GM10266 (cell line): ENCODE results near the gene STBD1.

ENCODE experiments used
- DNase-seq: peaks from one replicate; pipeline ENCODE4 v3.0.0; 2012; ENCODE audit errors: extremely low spot score
- TF ChIP-seq, protein P1 (sequence below): IDR thresholded peaks from 2 replicates; pipeline ENCODE4 v1.5.1; 2012; ENCODE audit warnings: mild to moderate bottlenecking, low read depth; ENCODE audit not compliant: control insufficient read depth, insufficient read depth; ENCODE audit errors: missing control alignments

The STBD1 gene

DNA sequence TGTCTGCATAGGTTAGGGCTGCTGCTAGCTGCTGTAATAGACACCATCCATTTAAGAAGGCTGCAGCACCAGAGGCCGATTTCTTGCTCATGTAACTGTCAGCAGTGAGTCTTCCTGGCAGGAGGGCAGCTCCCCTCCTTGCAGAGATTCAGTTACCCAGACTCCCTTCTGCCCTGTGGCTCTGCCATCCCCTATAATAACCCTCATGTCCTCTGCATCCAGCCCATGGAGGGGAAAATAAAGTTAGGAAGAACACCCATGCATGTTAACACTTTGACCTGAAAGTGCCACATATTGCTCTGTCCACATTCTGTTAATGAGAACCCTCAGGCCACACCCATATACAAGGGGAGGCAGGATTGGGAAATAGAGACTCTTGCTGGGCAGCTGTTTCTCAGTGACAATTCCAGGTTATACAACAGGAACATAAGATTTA is 5.4 kb downstream of the STBD1 start:
- TF ChIP-seq, protein P1, sequence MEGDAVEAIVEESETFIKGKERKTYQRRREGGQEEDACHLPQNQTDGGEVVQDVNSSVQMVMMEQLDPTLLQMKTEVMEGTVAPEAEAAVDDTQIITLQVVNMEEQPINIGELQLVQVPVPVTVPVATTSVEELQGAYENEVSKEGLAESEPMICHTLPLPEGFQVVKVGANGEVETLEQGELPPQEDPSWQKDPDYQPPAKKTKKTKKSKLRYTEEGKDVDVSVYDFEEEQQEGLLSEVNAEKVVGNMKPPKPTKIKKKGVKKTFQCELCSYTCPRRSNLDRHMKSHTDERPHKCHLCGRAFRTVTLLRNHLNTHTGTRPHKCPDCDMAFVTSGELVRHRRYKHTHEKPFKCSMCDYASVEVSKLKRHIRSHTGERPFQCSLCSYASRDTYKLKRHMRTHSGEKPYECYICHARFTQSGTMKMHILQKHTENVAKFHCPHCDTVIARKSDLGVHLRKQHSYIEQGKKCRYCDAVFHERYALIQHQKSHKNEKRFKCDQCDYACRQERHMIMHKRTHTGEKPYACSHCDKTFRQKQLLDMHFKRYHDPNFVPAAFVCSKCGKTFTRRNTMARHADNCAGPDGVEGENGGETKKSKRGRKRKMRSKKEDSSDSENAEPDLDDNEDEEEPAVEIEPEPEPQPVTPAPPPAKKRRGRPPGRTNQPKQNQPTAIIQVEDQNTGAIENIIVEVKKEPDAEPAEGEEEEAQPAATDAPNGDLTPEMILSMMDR, result no peak
- DNase-seq, result no peak

DNA sequence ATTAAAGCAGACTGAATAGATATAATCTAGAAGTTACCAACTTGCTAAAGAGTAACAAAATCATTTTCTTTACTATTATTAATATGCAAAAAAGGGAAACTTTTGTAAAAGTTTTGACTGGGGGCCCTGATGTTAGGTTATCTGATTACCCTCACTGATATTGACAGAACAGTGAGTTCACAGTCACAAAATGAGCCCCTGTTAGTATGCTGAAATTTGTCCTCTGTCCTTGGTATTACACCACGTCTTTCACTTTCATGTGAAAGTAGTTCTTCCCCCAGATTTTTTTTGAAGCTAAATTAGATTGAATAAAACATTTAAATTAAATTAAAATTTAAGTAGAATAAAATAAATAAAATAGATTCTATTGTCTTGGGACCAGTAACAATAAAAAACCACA is 5.9 kb downstream of the STBD1 start:
- TF ChIP-seq, protein P1, result no peak
- DNase-seq, result no peak

- no peak for DNase-seq
- TF ChIP-seq, protein P1, result no peak
These were observed 7.0 kb downstream of the STBD1 start for GRCh38 chr4:76313547-76313946.

GRCh38 chr4:76315267-76315918 is 8.9 kb downstream of the STBD1 start:
- DNase-seq, result no peak
- TF ChIP-seq, protein P1, result no peak

DNA sequence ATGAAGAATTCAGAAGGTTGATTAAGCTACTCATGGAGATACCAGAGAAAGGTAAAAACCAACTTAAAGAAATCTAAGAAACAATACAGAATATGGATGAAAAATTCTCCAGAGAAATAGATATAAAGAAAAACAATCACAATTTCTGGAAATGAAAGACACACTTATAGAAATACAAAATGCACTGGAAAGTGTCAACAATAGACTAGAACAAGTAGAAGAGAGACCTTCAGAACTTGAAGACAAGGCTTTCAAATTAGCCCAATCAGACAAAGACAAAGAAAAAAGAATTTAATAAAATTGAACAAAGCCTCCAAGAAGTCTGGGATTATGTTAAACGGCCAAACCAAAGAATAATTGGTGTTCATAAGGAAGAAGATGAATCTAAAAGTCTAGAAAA is 9.6 kb downstream of the STBD1 start:
- no peak for DNase-seq
- TF ChIP-seq, protein P1, result no peak

DNA sequence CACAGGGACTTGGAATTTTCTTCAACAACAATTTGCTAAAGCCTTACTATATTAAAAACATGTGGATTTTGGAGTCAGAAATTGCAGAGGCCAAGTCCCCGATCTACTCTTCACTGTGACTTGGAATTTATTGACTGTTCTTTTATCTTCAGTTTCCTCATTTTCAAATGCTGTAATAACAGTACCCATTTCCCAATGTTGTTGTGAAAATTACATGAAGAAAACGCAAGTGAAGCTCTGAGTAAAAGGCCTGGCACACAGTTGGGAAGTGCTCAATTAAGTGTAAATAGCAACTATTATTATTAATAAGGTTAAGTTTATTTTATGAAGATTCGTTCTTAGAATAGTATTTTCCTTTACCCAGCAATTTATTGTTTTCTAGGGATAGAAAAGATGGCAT is 15.7 kb downstream of the STBD1 start:
- no peak for DNase-seq
- TF ChIP-seq, protein P1, result no peak

GRCh38 chr4:76325072-76325471 is 18.5 kb downstream of the STBD1 start:
- TF ChIP-seq, protein P1, result no peak
- DNase-seq, result no peak
